Omental fat pad (tissue), 4 donors: ENCODE measurements around the gene HPX. TPM values are rescaled to one million over a fixed set of nuclear protein-coding genes. Genes with fewer than 3 reads are reported as not detected.

Experiments
- ATAC-seq: fragments of 150-250 bp; one replicate; pipeline ENCODE4 v1.9.1; 2016; ENCODE audit warnings: mild to moderate bottlenecking, moderate library complexity; ENCODE audit not compliant: low FRiP score
- DNase-seq: peaks from one replicate; pipeline ENCODE4 v3.0.0-alpha.2; 2019; ENCODE audit warnings: low spot score
- CTCF ChIP-seq, 3 donors: fragments of 450-650 bp; IDR thresholded peaks; one replicate each; pipeline ENCODE4 v1.5.1; 2016 to 2017; ENCODE audit warnings: antibody characterized with exemption in 3 of 3, mild to moderate bottlenecking in 3 of 3, moderate library complexity in 2 of 3
- total RNA-seq, 4 donors: library from RNA; depleted of rRNA; stranded (reverse); fragments of >200 nt; gene quantifications; one replicate each; pipeline ENCODE4 v1.1.0, GENCODE V29; 2016

Gene HPX
- total RNA-seq, 4 donors from 2014 or later: 1.7 to 2.5 (median 2.0) TPM

- DNase-seq: no peak
- no peak for TF ChIP-seq CTCF (IDR thresholded peaks at IDR 0.05)
- no peak for ATAC-seq
These were observed 22.8 kb downstream of the HPX start for GRCh38 chr11:6417907-6418556.

GRCh38 chr11:6415797-6416196 is 25.0 kb downstream of the HPX start:
- ATAC-seq (no peak), DNase-seq (no peak)
- no peak for TF ChIP-seq CTCF (IDR thresholded peaks at IDR 0.05)

- DNase-seq: no peak
- no peak for ATAC-seq
- no peak for TF ChIP-seq CTCF (IDR thresholded peaks at IDR 0.05)
These were observed 25.9 kb downstream of the HPX start for GRCh38 chr11:6414874-6415328.

- ATAC-seq (no peak), DNase-seq (no peak)
- no peak for TF ChIP-seq CTCF (IDR thresholded peaks at IDR 0.05)
These were observed 27.0 kb downstream of the HPX start for GRCh38 chr11:6413791-6414201.

GRCh38 chr11:6411594-6412031 is 29.2 kb downstream of the HPX start:
- ATAC-seq: no peak

GRCh38 chr11:6410695-6411430 is 29.9 kb downstream of the HPX start:
- no peak for TF ChIP-seq CTCF (IDR thresholded peaks at IDR 0.05)
- DNase-seq: no peak
- ATAC-seq: no peak

More at GRCh38 chr11:6411594-6412031, 29.2 kb downstream of the HPX start:
- no peak for TF ChIP-seq CTCF (IDR thresholded peaks at IDR 0.05)
- DNase-seq: no peak
